ENCODE results near the gene DRG2. TPM values are rescaled to one million over a fixed set of nuclear protein-coding genes. Genes with fewer than 3 reads are reported as not detected.

Gene DRG2
- total and polyA plus RNA-seq, 7 donors = 25.0 to 37.3 (median 33.2) TPM

- intact Hi-C loops (cut with DNase I) = loop anchor here (2.0 to 5.0 kb wide), 2 partner anchors 45 to 76 kb away; no protein-coding TSS in a partner anchor
- peaks cover 0 to 21% (median 0%) of the 10 kb centered on the region in 3 donors for H3K27me3 ChIP-seq
- no peaks in the 10 kb centered on the region for H3K9me3 ChIP-seq
- peaks cover 0 to 7% (median 2%) of the 10 kb centered on the region in 4 donors for H3K4me1 ChIP-seq
- no peaks in the 10 kb centered on the region for H3K36me3 ChIP-seq
- H3K27ac ChIP-seq = no peak overlapping the region
- WGBS, 2 donors = 21 to 37% methylated on average over 9 of the region's 9 CpGs
- no peak overlapping the region for H3K4me3 ChIP-seq
- TF ChIP-seq POLR2AphosphoS5 (IDR thresholded peaks at IDR 0.05) (no peak), POLR2A (IDR thresholded peaks at IDR 0.05) (no peak), EP300 (IDR thresholded peaks at IDR 0.05) (no peak)
- TF ChIP-seq, protein P1, sequence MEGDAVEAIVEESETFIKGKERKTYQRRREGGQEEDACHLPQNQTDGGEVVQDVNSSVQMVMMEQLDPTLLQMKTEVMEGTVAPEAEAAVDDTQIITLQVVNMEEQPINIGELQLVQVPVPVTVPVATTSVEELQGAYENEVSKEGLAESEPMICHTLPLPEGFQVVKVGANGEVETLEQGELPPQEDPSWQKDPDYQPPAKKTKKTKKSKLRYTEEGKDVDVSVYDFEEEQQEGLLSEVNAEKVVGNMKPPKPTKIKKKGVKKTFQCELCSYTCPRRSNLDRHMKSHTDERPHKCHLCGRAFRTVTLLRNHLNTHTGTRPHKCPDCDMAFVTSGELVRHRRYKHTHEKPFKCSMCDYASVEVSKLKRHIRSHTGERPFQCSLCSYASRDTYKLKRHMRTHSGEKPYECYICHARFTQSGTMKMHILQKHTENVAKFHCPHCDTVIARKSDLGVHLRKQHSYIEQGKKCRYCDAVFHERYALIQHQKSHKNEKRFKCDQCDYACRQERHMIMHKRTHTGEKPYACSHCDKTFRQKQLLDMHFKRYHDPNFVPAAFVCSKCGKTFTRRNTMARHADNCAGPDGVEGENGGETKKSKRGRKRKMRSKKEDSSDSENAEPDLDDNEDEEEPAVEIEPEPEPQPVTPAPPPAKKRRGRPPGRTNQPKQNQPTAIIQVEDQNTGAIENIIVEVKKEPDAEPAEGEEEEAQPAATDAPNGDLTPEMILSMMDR (IDR thresholded peaks at IDR 0.05) = peak; percentile 23 to 55 (median 42)
- no peak for DNase-seq
Observed at GRCh38 chr17:18141210-18141803, 53.6 kb downstream of the DRG2 start.

DNA sequence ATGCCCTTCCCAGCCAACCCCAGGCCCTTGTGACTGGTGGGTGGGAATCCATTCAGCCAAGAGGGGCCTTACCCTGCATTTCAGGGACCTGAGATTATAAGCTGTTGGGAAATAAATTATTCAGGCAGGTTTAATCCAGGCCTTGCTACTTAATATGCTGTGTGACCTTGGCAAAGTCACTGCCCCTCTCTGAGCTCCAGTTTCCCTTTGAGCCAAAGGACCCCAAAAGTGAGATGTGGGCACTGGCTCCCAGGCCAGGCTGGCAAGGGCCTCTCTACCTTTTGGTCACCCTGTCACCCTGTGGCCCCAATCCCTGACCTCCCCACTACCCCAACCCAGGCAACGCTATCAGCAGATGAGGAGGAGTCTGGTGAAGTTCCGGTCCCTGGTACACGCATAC lies 54.7 kb downstream of the DRG2 start:
- 87 to 92% methylated on average over 3 of the region's 3 CpGs for WGBS, 2 donors
- no peak for TF ChIP-seq POLR2A (IDR thresholded peaks at IDR 0.05)
- no peak for TF ChIP-seq EP300 (IDR thresholded peaks at IDR 0.05)
- TF ChIP-seq, protein P1 (IDR thresholded peaks at IDR 0.05) = no peak
- TF ChIP-seq POLR2AphosphoS5 (IDR thresholded peaks at IDR 0.05) = no peak
- Histone ChIP-seq H3K27me3 (peaks cover 0 to 21% (median 0%) of the 10 kb centered on the region in 3 donors), H3K4me3 (no peak overlapping the region), H3K9me3 (no peaks in the 10 kb centered on the region), H3K27ac (no peak overlapping the region), H3K4me1 (peaks cover 0 to 7% (median 2%) of the 10 kb centered on the region in 4 donors), H3K36me3 (no peaks in the 10 kb centered on the region)
- intact Hi-C loops (cut with DNase I) = loop anchor here (5.0 kb wide), 1 partner anchor 75 kb away; no protein-coding TSS in a partner anchor
- DNase-seq = no peak

DNA sequence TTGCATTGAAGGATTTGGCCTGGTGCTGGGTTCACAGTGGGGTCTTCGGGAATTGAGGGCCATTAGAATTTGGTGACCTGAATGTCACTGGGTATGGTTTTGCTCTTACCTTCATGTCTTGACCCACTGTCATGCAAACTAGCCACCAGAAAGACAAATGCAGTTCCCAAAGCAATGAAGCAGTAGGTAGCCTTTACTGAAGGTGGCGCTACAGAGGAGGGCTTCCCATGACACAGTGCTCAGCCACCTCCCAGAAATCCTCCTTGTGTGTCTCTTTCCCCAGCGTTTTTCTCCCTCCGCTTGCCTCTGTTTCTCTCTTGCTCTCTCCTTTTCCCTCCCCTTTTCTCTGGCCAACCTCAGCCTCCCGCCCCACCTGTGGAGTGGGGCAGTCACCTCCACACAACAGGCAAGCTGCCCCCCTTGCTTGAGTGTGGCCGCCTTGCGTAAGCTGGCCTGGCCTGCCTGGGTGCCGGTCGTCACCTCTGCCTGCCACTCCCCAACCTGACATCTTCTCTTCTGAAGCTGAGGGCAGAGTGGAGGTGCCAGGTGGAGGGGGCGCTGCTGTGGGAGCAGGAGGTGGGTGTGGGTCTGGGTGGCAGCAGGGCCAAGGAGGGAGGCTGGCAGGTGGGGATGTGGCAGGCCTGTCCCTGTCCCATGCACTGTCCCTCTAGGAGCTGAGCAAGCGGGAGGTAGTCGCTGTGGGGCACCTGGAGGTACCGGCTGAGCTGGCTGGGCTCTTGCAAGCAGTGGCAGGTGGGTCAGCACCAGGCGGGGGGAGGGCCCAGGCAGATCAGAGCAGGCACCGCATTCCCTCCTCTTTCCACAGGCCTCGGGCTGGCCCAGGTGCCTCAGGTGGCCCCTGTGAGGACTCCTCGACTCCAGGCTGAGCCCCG lies 55.5 kb downstream of the DRG2 start:
- H3K36me3 ChIP-seq = no peaks in the 10 kb centered on the region
- H3K4me1 ChIP-seq = peaks cover 0 to 7% (median 2%) of the 10 kb centered on the region in 4 donors
- WGBS, 2 donors = 72 to 76% methylated on average over 18 of the region's 18 CpGs
- H3K4me3 ChIP-seq = no peak overlapping the region
- intact Hi-C loops (cut with DNase I) = loop anchor here (5.0 kb wide), 1 partner anchor 74 kb away; no protein-coding TSS in a partner anchor
- H3K27ac ChIP-seq = no peak overlapping the region
- peaks cover 0 to 21% (median 0%) of the 10 kb centered on the region in 3 donors for H3K27me3 ChIP-seq
- H3K9me3 ChIP-seq = no peaks in the 10 kb centered on the region
- no peak for DNase-seq
- no peak for TF ChIP-seq EP300 (IDR thresholded peaks at IDR 0.05)

GRCh38 chr17:18144261-18144660 lies 56.5 kb downstream of the DRG2 start:
- DNase-seq = no peak
- peaks cover 0 to 7% (median 2%) of the 10 kb centered on the region in 4 donors for H3K4me1 ChIP-seq
- H3K9me3 ChIP-seq = no peaks in the 10 kb centered on the region
- H3K36me3 ChIP-seq = no peaks in the 10 kb centered on the region
- peaks cover 0 to 21% (median 0%) of the 10 kb centered on the region in 3 donors for H3K27me3 ChIP-seq
- WGBS, 2 donors = 88 to 89% methylated on average over 4 of the region's 4 CpGs
- H3K4me3 ChIP-seq = no peak overlapping the region
- no peak overlapping the region for H3K27ac ChIP-seq
- intact Hi-C loops (cut with DNase I) = loop anchor here (5.0 kb wide), 1 partner anchor 73 kb away; no protein-coding TSS in a partner anchor
- TF ChIP-seq, protein P1 (IDR thresholded peaks at IDR 0.05) = no peak
- TF ChIP-seq POLR2AphosphoS5 (IDR thresholded peaks at IDR 0.05) = no peak
- TF ChIP-seq POLR2A (IDR thresholded peaks at IDR 0.05) = no peak
- TF ChIP-seq EP300 (IDR thresholded peaks at IDR 0.05) = no peak

DNA sequence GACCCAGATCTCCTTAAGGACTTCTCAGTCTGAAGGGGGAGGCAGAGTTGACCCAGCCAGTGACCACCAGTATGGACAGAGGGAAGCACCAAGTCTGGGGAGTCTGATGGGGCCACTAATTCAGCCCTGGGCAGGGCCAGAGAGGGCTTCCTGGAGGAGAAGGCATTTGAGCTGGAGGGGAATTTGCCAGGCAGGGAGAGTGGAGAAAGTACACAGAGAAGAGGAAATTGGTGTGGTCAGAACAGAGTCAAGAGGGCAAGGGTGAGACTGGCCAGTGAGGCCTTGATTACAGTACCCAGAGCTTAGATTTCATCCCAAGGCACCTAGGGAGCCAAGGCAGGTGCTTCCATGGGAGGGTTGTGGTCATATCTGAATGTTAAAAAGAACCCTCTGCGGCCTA lies 57.1 kb downstream of the DRG2 start:
- TF ChIP-seq, protein P1 (IDR thresholded peaks at IDR 0.05) = no peak
- TF ChIP-seq EP300 (IDR thresholded peaks at IDR 0.05) = no peak
- no peak for TF ChIP-seq POLR2A (IDR thresholded peaks at IDR 0.05)
- TF ChIP-seq POLR2AphosphoS5 (IDR thresholded peaks at IDR 0.05) = no peak
- Histone ChIP-seq H3K27ac (no peak overlapping the region), H3K36me3 (no peaks in the 10 kb centered on the region), H3K27me3 (peaks cover 0 to 21% (median 0%) of the 10 kb centered on the region in 3 donors), H3K9me3 (no peaks in the 10 kb centered on the region), H3K4me1 (peaks cover 0 to 7% (median 2%) of the 10 kb centered on the region in 4 donors), H3K4me3 (no peak overlapping the region)
- intact Hi-C loops (cut with DNase I) = loop anchor here (5.0 kb wide), 1 partner anchor 72 kb away; no protein-coding TSS in a partner anchor
- DNase-seq = no peak
- 88 to 91% methylated on average over 1 of the region's 1 CpG for WGBS, 2 donors
